Common myeloid progenitor, CD34-positive (primary cell): ENCODE results near the gene KRT86. TPM values are rescaled to one million over a fixed set of nuclear protein-coding genes. Genes with fewer than 3 reads are reported as not detected.

ENCODE experiments used
- CTCF ChIA-PET: fragments of 350-600 bp; sonication (Branson Sonifier 250); formaldehyde crosslinking; loops from one replicate; lab custom pipeline; 2021; ENCODE audit warnings: antibody characterized with exemption; lab: Charles Lee
- POLR2A ChIA-PET: fragments of 350-600 bp; sonication (Branson Sonifier 250); formaldehyde crosslinking; loops from one replicate; lab custom pipeline; 2021; ENCODE audit warnings: antibody characterized with exemption; lab: Charles Lee
- DNase-seq, 3 donors: peaks; one replicate each; pipeline versions ENCODE4 v3.0.0 to v3.0.0-alpha.2; 2013
- H3K27ac ChIP-seq, 2 experiments: 1 replicate in 1 of 2; 2 replicates in 1 of 2; pipeline ENCODE4 v1.7.0; 2013; ENCODE audit warnings: inconsistent platforms in 2 of 2, low read length in 2 of 2, mild to moderate bottlenecking in 2 of 2, low read depth in 1 of 2, moderate library complexity in 1 of 2; ENCODE audit not compliant: severe bottlenecking in 2 of 2, insufficient read depth in 1 of 2, poor library complexity in 1 of 2
- H3K27me3 ChIP-seq, 5 experiments: replicated peaks in 2 of 5; 1 replicate in 3 of 5; 2 replicates in 2 of 5; pipeline versions ENCODE4 v1.6.1 to v1.7.0; 2013; ENCODE audit warnings: low read length in 4 of 5, mild to moderate bottlenecking in 2 of 5, moderate library complexity in 2 of 5, inconsistent platforms in 1 of 5; ENCODE audit not compliant: insufficient read depth in 5 of 5, control insufficient read depth in 4 of 5
- H3K36me3 ChIP-seq, 4 experiments: 1 replicate in 2 of 4; 2 replicates in 2 of 4; pipeline versions ENCODE4 v1.6.1 to v1.7.0; 2013; ENCODE audit warnings: low read length in 3 of 4, control low read depth in 1 of 4, mild to moderate bottlenecking in 1 of 4; ENCODE audit not compliant: control insufficient read depth in 4 of 4, insufficient read depth in 4 of 4
- H3K4me1 ChIP-seq, 4 experiments: 1 replicate in 3 of 4; 2 replicates in 1 of 4; pipeline versions ENCODE4 v1.6.1 to v1.7.1; 2013; ENCODE audit warnings: low read length in 3 of 4, mild to moderate bottlenecking in 3 of 4, control low read depth in 1 of 4, inconsistent platforms in 1 of 4, moderate library complexity in 1 of 4; ENCODE audit not compliant: control insufficient read depth in 4 of 4, insufficient read depth in 4 of 4; ENCODE audit errors: control extremely low read depth in 1 of 4
- H3K4me3 ChIP-seq, 7 experiments: 1 replicate in 4 of 7; 2 replicates in 3 of 7; pipeline versions ENCODE4 v1.5.1 to v1.7.0; 2013; ENCODE audit warnings: mild to moderate bottlenecking in 7 of 7, low read length in 6 of 7, moderate library complexity in 6 of 7, inconsistent platforms in 2 of 7, low read depth in 2 of 7, control low read depth in 1 of 7; ENCODE audit not compliant: insufficient read depth in 4 of 7, control insufficient read depth in 1 of 7; ENCODE audit errors: extremely low read depth in 1 of 7
- H3K9me3 ChIP-seq, 5 experiments: 1 replicate in 4 of 5; 2 replicates in 1 of 5; pipeline versions ENCODE4 v1.6.1 to v1.7.1; 2013; ENCODE audit warnings: low read length in 4 of 5, mild to moderate bottlenecking in 2 of 5, inconsistent platforms in 1 of 5, low read depth in 1 of 5, moderate library complexity in 1 of 5; ENCODE audit not compliant: control insufficient read depth in 4 of 5, insufficient read depth in 2 of 5; ENCODE audit errors: control extremely low read depth in 1 of 5
- WGBS: methylation state at CpG from one replicate; pipeline ENCODE4 v1.1.5; 2013; ENCODE audit not compliant: insufficient coverage; 5-methylcytosine and 5-hydroxymethylcytosine counted together
- polyA plus RNA-seq: library from polyadenylated mRNA; unstranded; fragments of 120-200 nt; gene quantifications from one replicate; pipeline ENCODE4 v1.2.1, GENCODE V29; 2013

KRT86 gene
- not detected for polyA plus RNA-seq

DNA sequence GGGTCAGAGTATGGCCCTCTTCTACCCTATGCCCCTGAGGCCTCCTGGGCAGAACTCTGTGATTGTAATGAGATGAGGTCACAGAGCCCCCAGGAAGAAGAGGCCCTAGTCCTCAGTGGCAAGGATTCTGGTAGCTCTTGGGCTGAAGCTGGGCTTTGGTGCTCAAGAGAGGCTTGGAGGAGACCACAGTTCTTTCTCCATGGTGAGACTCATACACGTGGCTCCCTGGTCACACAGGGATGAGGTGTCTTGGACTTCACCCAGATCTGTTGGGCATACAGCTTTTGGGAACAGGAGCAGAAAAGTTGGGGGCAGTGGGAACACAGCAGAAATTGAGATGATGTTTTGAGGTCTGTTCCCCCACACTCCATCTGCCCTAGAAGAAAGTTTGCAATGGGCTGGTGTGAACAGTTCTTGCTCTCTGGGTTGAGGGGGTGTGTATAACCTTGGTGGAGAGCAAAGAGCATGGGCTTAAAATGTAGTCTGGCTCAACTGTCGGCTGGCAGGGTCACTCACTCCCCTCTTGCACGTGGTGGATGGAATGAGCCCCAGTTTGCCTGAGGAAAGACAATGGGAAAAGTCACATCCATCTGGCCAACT, at the start of gene KRT86:
Gene KRT86, plus strand, starts transcription at position 125 of the 600 bp plus-strand sequence. CDS start 27,272 bp downstream, outside the sequence.
- 93% methylated on average over 2 of the region's 3 CpGs for WGBS
- CTCF ChIA-PET = interaction anchor here (1.0 to 9.0 kb wide), 7 partner anchors 10 to 117 kb away, joined by 3 to 133 read pairs (median 4); no protein-coding TSS in a partner anchor

GRCh38 chr12:52225752-52226151, 48.7 kb upstream of the KRT86 start:
- no peaks in the 10 kb centered on the region for H3K36me3 ChIP-seq
- DNase-seq = no peak
- H3K9me3 ChIP-seq = peaks cover 0 to 7% (median 3%) of the 10 kb centered on the region in 5 experiments
- no peak overlapping the region for H3K27ac ChIP-seq
- POLR2A ChIA-PET = interaction anchor here (0.7 kb wide), 1 partner anchor 1521 kb away, joined by 3 read pairs; no protein-coding TSS in a partner anchor
- H3K4me1 ChIP-seq = no peaks in the 10 kb centered on the region
- WGBS = 100% methylated on average over 3 of the region's 4 CpGs
- peaks cover 4 to 24% (median 10%) of the 10 kb centered on the region in 5 experiments for H3K27me3 ChIP-seq
- H3K4me3 ChIP-seq = no peak overlapping the region
- CTCF ChIA-PET = interaction anchor here (1.1 to 4.0 kb wide), 9 partner anchors 11 to 103 kb away, joined by 3 to 20 read pairs (median 4); no protein-coding TSS in a partner anchor

More for the DNA sequence above, at the start of gene KRT86:
- Histone ChIP-seq H3K4me1 (peaks cover 0 to 7% (median 0%) of the 10 kb centered on the region in 4 experiments), H3K4me3 (no peak within 1 kb of the TSS), H3K36me3 (no peaks in the 10 kb centered on the region), H3K9me3 (no peaks in the 10 kb centered on the region), H3K27me3 (peaks cover 2 to 18% (median 6%) of the 10 kb centered on the region in 5 experiments), H3K27ac (no peak within 1 kb of the TSS)
- POLR2A ChIA-PET = no interaction called here
- DNase-seq = no peak

GRCh38 chr12:52226446-52226845, 48.0 kb upstream of the KRT86 start:
- DNase-seq = no peak
- Histone ChIP-seq H3K27ac (no peak overlapping the region), H3K27me3 (peaks cover 5 to 31% (median 11%) of the 10 kb centered on the region in 5 experiments), H3K36me3 (no peaks in the 10 kb centered on the region), H3K9me3 (peaks cover 0 to 7% (median 3%) of the 10 kb centered on the region in 5 experiments), H3K4me1 (no peaks in the 10 kb centered on the region), H3K4me3 (no peak overlapping the region)
- WGBS = 97% methylated on average over 3 of the region's 4 CpGs
- POLR2A ChIA-PET = no interaction called here
- CTCF ChIA-PET = interaction anchor here (1.1 to 4.0 kb wide), 6 partner anchors 11 to 61 kb away, joined by 3 to 20 read pairs (median 5); no protein-coding TSS in a partner anchor

GRCh38 chr12:52227606-52228166, 46.8 kb upstream of the KRT86 start:
- no peak for DNase-seq
- ChIA-PET POLR2A (no interaction called here), CTCF (interaction anchor here (1.3 to 1.4 kb wide), 2 partner anchors 12 to 50 kb away, joined by 5 read pairs; no protein-coding TSS in a partner anchor)
- WGBS = no CpG with 5 or more reads among the region's 5 CpGs
- Histone ChIP-seq H3K4me1 (no peaks in the 10 kb centered on the region), H3K27me3 (peaks cover 5 to 42% (median 20%) of the 10 kb centered on the region in 5 experiments), H3K4me3 (no peak overlapping the region), H3K9me3 (peaks cover 0 to 7% (median 3%) of the 10 kb centered on the region in 5 experiments), H3K36me3 (no peaks in the 10 kb centered on the region), H3K27ac (no peak overlapping the region)

DNA sequence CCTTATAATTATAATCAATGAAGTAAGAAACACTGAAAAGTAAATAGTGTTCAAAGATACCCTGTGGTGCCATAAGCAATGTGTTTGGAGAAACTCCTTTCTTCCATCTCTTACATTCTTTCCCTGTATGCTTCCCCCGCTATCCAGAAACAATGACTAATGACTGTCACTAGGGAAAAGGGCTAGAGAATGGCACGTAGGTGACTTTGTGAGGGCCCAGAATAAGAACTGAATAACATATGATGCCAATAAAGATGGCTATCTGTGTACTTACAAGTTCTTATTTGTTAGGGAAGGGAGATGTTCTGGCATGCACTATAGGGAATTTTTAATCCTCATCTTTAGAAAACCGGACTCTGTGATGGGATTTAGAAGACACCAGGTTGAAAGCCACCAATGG, 46.1 kb upstream of the KRT86 start:
- no CpG with 5 or more reads among the region's 3 CpGs for WGBS
- Histone ChIP-seq H3K9me3 (peaks cover 0 to 7% (median under 1%) of the 10 kb centered on the region in 5 experiments), H3K4me3 (no peak overlapping the region), H3K27ac (no peak overlapping the region), H3K36me3 (no peaks in the 10 kb centered on the region), H3K27me3 (peaks cover 5 to 48% (median 21%) of the 10 kb centered on the region in 5 experiments), H3K4me1 (peaks cover 0 to 6% (median under 1%) of the 10 kb centered on the region in 4 experiments)
- DNase-seq = no peak
- ChIA-PET CTCF (no interaction called here), POLR2A (no interaction called here)

DNA sequence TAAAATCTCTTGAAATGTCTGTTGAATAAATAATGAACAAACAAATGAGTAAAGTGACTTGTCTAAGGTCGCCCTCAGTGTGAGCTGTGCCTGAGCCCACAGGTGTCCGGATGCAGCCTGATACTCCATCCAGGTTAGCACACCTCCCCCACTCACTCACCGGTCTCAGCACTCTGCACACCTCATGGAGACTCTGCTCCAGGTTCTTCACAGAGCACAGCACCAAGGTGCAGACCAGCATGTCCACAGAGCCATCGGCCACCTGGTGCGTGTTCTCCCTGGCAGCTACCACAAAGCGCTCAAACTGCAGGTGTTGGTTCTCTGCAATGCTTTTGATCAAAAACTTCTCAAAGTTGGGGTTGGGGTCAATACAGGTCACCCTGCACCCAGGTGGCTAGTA, 45.5 kb upstream of the KRT86 start:
- no peak for DNase-seq
- POLR2A ChIA-PET = no interaction called here
- WGBS = 93% methylated on average over 5 of the region's 6 CpGs
- Histone ChIP-seq H3K27me3 (peaks cover 5 to 52% (median 24%) of the 10 kb centered on the region in 5 experiments), H3K4me1 (peaks cover 0 to 8% (median 1%) of the 10 kb centered on the region in 4 experiments), H3K27ac (no peak overlapping the region), H3K36me3 (no peaks in the 10 kb centered on the region), H3K9me3 (peaks cover 0 to 6% (median 0%) of the 10 kb centered on the region in 5 experiments), H3K4me3 (no peak overlapping the region)
- CTCF ChIA-PET = interaction anchor here (0.7 to 2.3 kb wide), 6 partner anchors 9 to 90 kb away, joined by 3 to 10 read pairs (median 4); no protein-coding TSS in a partner anchor
